Natural killer cell (primary cell): ENCODE measurements around the gene AUTS2. TPM values are rescaled to one million over a fixed set of nuclear protein-coding genes. Genes with fewer than 3 reads are reported as not detected.

Source experiments
- ATAC-seq, 3 donors: fragments of 150-1000 bp in 2 of 3; fragments of 200-7000 bp in 1 of 3; cut with Tn5 transposase; 1 replicate in 1 of 3; 2 replicates in 2 of 3; pipeline ENCODE4 v1.10.0; 2021; ENCODE audit warnings: mild to moderate bottlenecking in 2 of 3, moderate library complexity in 2 of 3
- DNase-seq, 2 donors: peaks; one replicate each; pipeline versions ENCODE4 v3.0.0 to v3.0.0-alpha.2; 2013 to 2021; ENCODE audit warnings: mixed read lengths in 1 of 2
- H3K27ac ChIP-seq: one replicate; pipeline ENCODE4 v1.5.1; 2013; ENCODE audit warnings: mild to moderate bottlenecking, low read length
- H3K27me3 ChIP-seq: one replicate; pipeline ENCODE4 v1.6.1; 2013; ENCODE audit warnings: low read length; ENCODE audit not compliant: control insufficient read depth, insufficient read depth
- H3K36me3 ChIP-seq: one replicate; pipeline ENCODE4 v1.6.1; 2013; ENCODE audit warnings: low read length; ENCODE audit not compliant: control insufficient read depth, insufficient read depth
- H3K4me1 ChIP-seq: one replicate; pipeline ENCODE4 v1.6.1; 2013; ENCODE audit warnings: low read length; ENCODE audit not compliant: control insufficient read depth, insufficient read depth
- H3K4me3 ChIP-seq: one replicate; pipeline ENCODE4 v1.5.1; 2013; ENCODE audit warnings: low read length
- H3K9me3 ChIP-seq: one replicate; pipeline ENCODE4 v1.6.1; 2013; ENCODE audit warnings: low read length; ENCODE audit not compliant: control insufficient read depth, insufficient read depth
- H3K27ac Mint-ChIP-seq, 2 donors: one replicate each; pipeline ENCODE4 v1.8.0; 2022; ENCODE audit warnings: mild to moderate bottlenecking in 2 of 2, mixed read lengths in 2 of 2, moderate library complexity in 1 of 2
- H3K27me3 Mint-ChIP-seq, 2 donors: one replicate each; pipeline ENCODE4 v1.8.0; 2022; ENCODE audit warnings: low read depth in 2 of 2, mixed read lengths in 2 of 2
- H3K36me3 Mint-ChIP-seq: one replicate; pipeline ENCODE4 v1.8.0; 2022; ENCODE audit warnings: mixed read lengths
- H3K4me1 Mint-ChIP-seq, 2 donors: one replicate each; pipeline ENCODE4 v1.8.0; 2022; ENCODE audit warnings: mixed read lengths in 2 of 2
- H3K4me3 Mint-ChIP-seq: one replicate; pipeline ENCODE4 v1.8.0; 2022; ENCODE audit warnings: mild to moderate bottlenecking, moderate library complexity, mixed read lengths
- H3K9me3 Mint-ChIP-seq, 2 donors: one replicate each; pipeline ENCODE4 v1.8.0; 2022; ENCODE audit warnings: mixed read lengths in 2 of 2
- CTCF ChIP-seq: fragments of 200-600 bp; IDR thresholded peaks from one replicate; pipeline ENCODE4 v1.8.0; 2022; ENCODE audit warnings: antibody characterized with exemption
- WGBS: methylation state at CpG from one replicate; pipeline ENCODE4 v1.1.7; 2013; ENCODE audit warnings: missing lambda C conversion rate; ENCODE audit not compliant: insufficient coverage; 5-methylcytosine and 5-hydroxymethylcytosine counted together
- intact Hi-C: fragments of 100-400 bp; cut with micrococcal nuclease; formaldehyde crosslinking; loops from one replicate; pipeline ENCODE4 v1.14.2; 2022
- total RNA-seq, 4 donors: library from RNA; stranded (reverse); fragments of 120-200 nt in 1 of 4; gene quantifications; one replicate each; pipeline versions ENCODE4 v1.2.3 to v1.2.4, GENCODE V29; 2013 to 2022

The AUTS2 gene
- total RNA-seq, 3 donors from 2014 or later (not counting 1 experiment from before 2014, with no cell fraction given) = 147 to 197 (median 155) TPM

DNA sequence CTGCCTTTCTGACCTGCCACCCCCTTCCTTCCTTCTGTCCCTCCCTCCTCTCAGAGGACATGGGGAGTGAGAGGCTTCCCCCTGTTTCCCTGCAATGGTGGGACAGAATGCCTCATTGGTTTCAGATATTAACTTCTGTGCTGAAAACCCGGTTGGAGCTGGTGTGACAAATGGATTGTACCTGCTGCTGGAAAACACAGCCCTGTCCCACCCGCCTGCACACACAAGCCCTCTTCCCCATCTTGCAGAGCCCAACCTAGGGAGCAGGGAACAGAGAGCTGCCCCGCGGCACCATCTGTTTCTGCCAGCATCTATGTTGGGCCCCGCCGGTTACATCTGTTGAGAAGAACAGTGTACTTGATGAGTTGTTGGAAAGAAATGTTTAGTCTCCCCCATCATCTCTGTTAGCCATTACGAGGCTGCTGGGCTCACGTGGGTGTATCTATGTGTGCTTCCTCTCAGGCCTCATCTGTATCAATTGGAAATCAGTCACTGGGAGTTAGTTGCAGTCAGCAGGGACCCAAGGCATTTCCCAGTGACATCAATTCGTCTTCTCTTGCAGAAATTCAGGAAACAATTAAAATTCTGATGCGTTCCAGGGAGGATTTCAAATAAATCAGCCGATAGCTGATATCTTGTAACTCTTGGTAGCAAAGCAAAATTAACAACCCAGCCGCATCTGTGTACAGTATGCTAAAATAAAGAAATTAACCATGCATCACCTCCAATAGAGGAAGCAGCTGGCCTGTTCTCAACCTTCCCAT lies 808.1 kb downstream of the AUTS2 start:
- TF ChIP-seq CTCF = no peak
- Histone ChIP-seq H3K4me3 (no peak overlapping the region), H3K27me3 (no peaks in the 10 kb centered on the region), H3K4me1 (no peaks in the 10 kb centered on the region), H3K36me3 (no peaks in the 10 kb centered on the region), H3K27ac (no peak overlapping the region), H3K9me3 (no peaks in the 10 kb centered on the region)
- 81% methylated on average over 12 of the region's 12 CpGs for WGBS
- DNase-seq (no peak), ATAC-seq (no peak)
- H3K4me1 Mint-ChIP-seq = no peaks in the 10 kb centered on the region
- H3K27me3 Mint-ChIP-seq = no peaks in the 10 kb centered on the region
- H3K27ac Mint-ChIP-seq = no peak overlapping the region
- no peaks in the 10 kb centered on the region for H3K9me3 Mint-ChIP-seq
- intact Hi-C loops = no loop called here
- H3K4me3 Mint-ChIP-seq = no peak overlapping the region
- H3K36me3 Mint-ChIP-seq = no peaks in the 10 kb centered on the region

GRCh38 chr7:70406950-70407209 lies 808.6 kb downstream of the AUTS2 start:
- no peak overlapping the region for H3K4me3 Mint-ChIP-seq
- Histone ChIP-seq H3K4me1 (no peaks in the 10 kb centered on the region), H3K27me3 (no peaks in the 10 kb centered on the region), H3K36me3 (no peaks in the 10 kb centered on the region), H3K27ac (no peak overlapping the region), H3K4me3 (no peak overlapping the region), H3K9me3 (no peaks in the 10 kb centered on the region)
- ATAC-seq = no peak
- 94% methylated on average over 4 of the region's 4 CpGs for WGBS
- H3K36me3 Mint-ChIP-seq = no peaks in the 10 kb centered on the region
- no peak overlapping the region for H3K27ac Mint-ChIP-seq
- intact Hi-C loops = no loop called here
- no peaks in the 10 kb centered on the region for H3K4me1 Mint-ChIP-seq
- no peaks in the 10 kb centered on the region for H3K27me3 Mint-ChIP-seq
- DNase-seq = no peak
- H3K9me3 Mint-ChIP-seq = no peaks in the 10 kb centered on the region
- TF ChIP-seq CTCF = no peak

DNA sequence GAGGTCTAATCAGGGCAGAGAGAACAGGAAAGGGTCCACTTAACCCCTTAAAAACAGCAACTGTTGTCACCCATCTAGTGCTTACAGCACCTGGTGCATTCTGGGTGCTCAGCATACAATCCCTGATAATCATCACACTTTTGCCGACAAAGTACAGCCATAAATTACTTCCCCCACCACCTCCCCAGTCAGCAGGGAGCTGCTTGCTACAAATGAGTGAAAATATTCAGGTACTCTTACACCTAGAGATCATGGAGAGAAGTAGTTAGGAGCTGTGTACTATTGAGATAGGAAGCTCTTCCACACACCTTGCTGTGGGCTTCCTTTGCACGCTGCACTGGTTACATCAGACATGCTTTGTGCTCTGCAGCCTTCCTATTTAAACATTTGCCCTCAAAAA lies 810.2 kb downstream of the AUTS2 start:
- H3K9me3 ChIP-seq = no peaks in the 10 kb centered on the region
- intact Hi-C loops = no loop called here
- H3K36me3 ChIP-seq = no peaks in the 10 kb centered on the region
- H3K36me3 Mint-ChIP-seq = no peaks in the 10 kb centered on the region
- no peaks in the 10 kb centered on the region for H3K9me3 Mint-ChIP-seq
- H3K4me3 ChIP-seq = no peak overlapping the region
- H3K4me3 Mint-ChIP-seq = no peak overlapping the region
- H3K27ac Mint-ChIP-seq = no peak overlapping the region
- ATAC-seq (no peak), DNase-seq (no peak)
- H3K4me1 ChIP-seq = no peaks in the 10 kb centered on the region
- no peaks in the 10 kb centered on the region for H3K27me3 ChIP-seq
- TF ChIP-seq CTCF = no peak
- no peak overlapping the region for H3K27ac ChIP-seq
- 61% methylated on average over 2 of the region's 2 CpGs for WGBS
- H3K4me1 Mint-ChIP-seq = no peaks in the 10 kb centered on the region
- no peaks in the 10 kb centered on the region for H3K27me3 Mint-ChIP-seq

DNA sequence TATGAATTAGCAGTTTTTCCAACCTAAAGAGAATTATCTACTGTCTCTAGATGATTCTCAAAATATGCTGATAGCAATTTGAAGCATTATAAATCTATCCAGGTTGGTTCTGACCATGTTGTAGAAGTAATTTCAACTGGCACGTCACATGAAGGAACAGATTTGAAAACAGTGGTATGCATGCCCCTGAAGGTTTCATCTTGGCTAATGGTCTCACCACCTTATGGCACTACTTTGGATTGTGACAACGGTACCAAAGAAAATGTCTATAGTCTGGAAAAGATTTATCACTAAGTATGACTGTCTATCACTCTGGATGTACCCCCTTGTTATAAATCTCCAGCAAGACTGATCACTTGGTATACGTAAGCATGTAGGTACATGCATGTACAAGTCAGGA lies 810.6 kb downstream of the AUTS2 start:
- H3K9me3 Mint-ChIP-seq = no peaks in the 10 kb centered on the region

More for the DNA sequence above, 810.6 kb downstream of the AUTS2 start:
- Histone ChIP-seq H3K4me1 (no peaks in the 10 kb centered on the region), H3K4me3 (no peak overlapping the region), H3K36me3 (no peaks in the 10 kb centered on the region), H3K9me3 (no peaks in the 10 kb centered on the region), H3K27me3 (no peaks in the 10 kb centered on the region), H3K27ac (no peak overlapping the region)
- no peaks in the 10 kb centered on the region for H3K4me1 Mint-ChIP-seq
- DNase-seq (no peak), ATAC-seq (no peak)
- intact Hi-C loops = no loop called here
- no peaks in the 10 kb centered on the region for H3K36me3 Mint-ChIP-seq
- H3K4me3 Mint-ChIP-seq = no peak overlapping the region
- no peak for TF ChIP-seq CTCF
- 97% methylated on average over 3 of the region's 3 CpGs for WGBS
- H3K27me3 Mint-ChIP-seq = no peaks in the 10 kb centered on the region
- no peak overlapping the region for H3K27ac Mint-ChIP-seq
